IPS DF 4.7 (cell line): ENCODE data around the gene USF3.

ENCODE experiments used
- DNase-seq: peaks from one replicate; pipeline ENCODE4 v3.0.0-alpha.2; 2013; ENCODE audit warnings: low spot score; ENCODE audit errors: extremely low read depth

USF3 gene

GRCh38 chr3:113695786-113696645 lies at the start of gene USF3:
Gene USF3, minus strand, starts transcription at chr3:113696642. Its CDS starts 21,764 bp downstream, at chr3:113674878.
- no peak for DNase-seq

- DNase-seq = no peak
Observed at GRCh38 chr3:113745756-113746547, 49.5 kb upstream of the USF3 start, which contains the start of gene NAA50. Gene NAA50, minus strand, starts transcription at chr3:113746249. Its CDS starts 300 bp downstream, at chr3:113745949.

GRCh38 chr3:113744941-113745755 lies 48.7 kb upstream of the USF3 start:
- no peak for DNase-seq

GRCh38 chr3:113743006-113743630 lies 46.7 kb upstream of the USF3 start:
- no peak for DNase-seq

- no peak for DNase-seq
Observed at GRCh38 chr3:113741620-113742019, 45.2 kb upstream of the USF3 start.

- DNase-seq = no peak
Observed at GRCh38 chr3:113741086-113741485, 44.6 kb upstream of the USF3 start.

- DNase-seq = no peak
Observed at GRCh38 chr3:113736548-113737089, 40.2 kb upstream of the USF3 start.

- DNase-seq = no peak
Observed at GRCh38 chr3:113731694-113732093, 35.3 kb upstream of the USF3 start.

- no peak for DNase-seq
Observed at GRCh38 chr3:113730550-113730949, 34.1 kb upstream of the USF3 start.

GRCh38 chr3:113728661-113729060 lies 32.2 kb upstream of the USF3 start:
- no peak for DNase-seq

GRCh38 chr3:113721636-113722035 lies 25.2 kb upstream of the USF3 start:
- DNase-seq = no peak

- no peak for DNase-seq
Observed at GRCh38 chr3:113719758-113720157, 23.3 kb upstream of the USF3 start.

GRCh38 chr3:113719294-113719693 lies 22.9 kb upstream of the USF3 start:
- no peak for DNase-seq

- no peak for DNase-seq
Observed at GRCh38 chr3:113717818-113718217, 21.4 kb upstream of the USF3 start.

- no peak for DNase-seq
Observed at GRCh38 chr3:113717308-113717707, 20.9 kb upstream of the USF3 start.

- DNase-seq = no peak
Observed at GRCh38 chr3:113714702-113715101, 18.3 kb upstream of the USF3 start.

GRCh38 chr3:113712129-113712528 lies 15.7 kb upstream of the USF3 start:
- DNase-seq = no peak

GRCh38 chr3:113707835-113708234 lies 11.4 kb upstream of the USF3 start:
- DNase-seq = no peak

GRCh38 chr3:113698956-113699355 lies 2.5 kb upstream of the USF3 start:
- DNase-seq = no peak

- DNase-seq = no peak
Observed at GRCh38 chr3:113698213-113698742, 1.8 kb upstream of the USF3 start.
